ENCODE data around the gene UIMC1.

- TF ChIP-seq CTCF (IDR thresholded peaks at IDR 0.05 in 4 of 5, conservative IDR thresholded peaks at IDR 0.05 in 1 of 5) (no peak), POLR2A (IDR thresholded peaks at IDR 0.05) (no peak)
Observed at GRCh38 chr5:176857216-176857893, 149.2 kb downstream of the UIMC1 start.

All from gastrocnemius medialis (tissue), 4 donors.